NCI-H446 treated with DMSO at 0.1 percent for 48 hours (cell line): ENCODE measurements around the gene PRKAG3.
"Not testable (repeated sequence)": the region's sequence is repeated elsewhere in the genome, so short reads cannot be mapped to it uniquely, and the experiment has no call there.

Experiments used
- DNase-seq: peaks from one replicate; lab custom pipeline; 2025; lab: John Stamatoyannopoulos, UW

The PRKAG3 gene

DNA sequence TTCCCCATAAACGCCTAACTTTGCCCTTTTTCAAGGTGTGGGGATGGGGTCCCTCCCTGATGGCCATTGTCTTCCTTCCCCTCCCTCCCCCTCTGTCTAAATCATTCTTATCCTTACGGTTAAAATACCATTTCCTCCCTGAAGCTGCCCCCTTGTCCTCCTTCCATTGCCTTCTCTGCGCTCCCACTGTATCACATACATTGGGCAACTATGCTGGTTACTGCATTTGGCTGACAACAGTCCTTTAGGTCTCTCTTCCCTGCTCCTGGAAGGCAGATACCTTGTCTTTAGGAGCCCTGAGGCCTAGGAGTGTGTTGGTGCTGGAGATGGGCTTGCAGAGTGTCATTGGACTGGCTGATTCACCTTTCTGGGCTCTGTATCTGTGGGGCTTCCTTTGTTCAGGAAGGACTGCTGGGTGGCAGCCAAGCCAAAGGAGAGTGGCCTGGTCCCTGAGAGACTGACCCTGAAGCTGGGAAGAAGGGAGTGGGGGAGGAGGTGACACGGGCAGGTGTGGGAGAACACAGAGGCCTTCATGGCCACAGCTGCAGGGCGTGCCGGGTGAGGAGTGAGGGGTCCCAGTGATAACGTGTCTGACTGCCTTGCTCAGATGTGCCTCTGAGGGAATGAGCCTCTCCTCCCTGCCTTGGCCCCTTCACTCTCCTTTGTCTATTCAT is 30.2 kb upstream of the PRKAG3 start:
- DNase-seq, result no peak

DNA sequence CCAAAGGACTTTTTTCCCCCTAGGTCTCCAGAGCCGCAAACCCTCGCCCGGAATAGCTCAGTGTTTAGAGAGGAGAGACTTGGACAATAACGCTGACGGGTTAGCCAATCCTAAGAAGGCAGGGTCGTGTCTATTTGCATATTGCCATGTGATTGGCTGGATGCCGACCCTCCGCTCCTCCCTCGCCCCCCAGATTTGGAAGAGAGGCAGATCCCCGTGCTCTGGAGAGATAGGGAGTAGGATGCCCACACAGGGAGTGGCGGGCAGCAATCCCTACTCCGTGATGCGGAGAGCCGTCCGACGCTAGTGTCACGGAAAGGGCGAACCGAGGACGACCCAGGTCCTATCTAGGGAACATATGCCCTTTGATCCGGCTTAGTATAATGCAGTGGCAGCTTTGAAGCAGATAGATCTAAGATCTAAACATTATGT is 29.4 kb upstream of the PRKAG3 start:
- peak; percentile 81 for DNase-seq

DNA sequence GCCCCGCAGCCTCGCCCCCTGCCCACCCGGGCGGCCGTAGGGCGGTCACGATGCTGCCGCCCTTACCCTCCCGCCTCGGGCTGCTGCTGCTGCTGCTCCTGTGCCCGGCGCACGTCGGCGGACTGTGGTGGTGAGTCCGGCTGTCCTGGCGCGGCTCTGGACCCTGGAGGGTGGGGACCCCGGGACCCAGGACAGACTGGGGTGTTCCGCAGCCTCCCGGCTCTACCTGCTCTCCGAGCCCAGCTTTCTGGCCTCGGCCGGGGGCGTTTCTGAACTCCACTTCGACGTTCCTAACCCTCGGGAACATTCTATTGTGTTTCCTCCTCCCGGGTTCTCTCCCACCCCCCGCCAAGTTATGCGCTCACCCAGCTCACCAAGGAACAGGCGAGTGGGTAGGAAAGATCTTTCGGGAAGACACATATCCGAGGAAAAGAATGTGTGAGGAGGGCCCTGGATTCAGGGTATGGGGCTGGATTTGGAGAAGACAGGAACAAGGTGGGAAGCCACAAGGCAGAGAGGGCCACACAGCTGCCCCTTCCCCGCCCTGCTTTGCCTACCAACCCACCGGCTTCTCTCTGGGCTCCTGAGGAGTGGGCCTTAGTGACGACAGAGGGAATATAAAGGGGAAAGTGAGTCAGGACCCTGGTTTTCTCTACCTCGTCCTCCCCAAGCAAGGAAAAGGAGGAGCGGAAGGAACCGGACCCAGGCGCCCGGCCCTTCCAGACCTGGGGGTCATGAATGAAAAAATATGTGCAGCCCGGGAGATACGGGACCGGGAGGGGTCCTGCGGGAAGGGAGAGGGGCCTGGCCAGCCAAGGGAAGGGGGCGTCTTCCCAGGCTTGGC is 28.6 kb upstream of the PRKAG3 start:
- no peak for DNase-seq

DNA sequence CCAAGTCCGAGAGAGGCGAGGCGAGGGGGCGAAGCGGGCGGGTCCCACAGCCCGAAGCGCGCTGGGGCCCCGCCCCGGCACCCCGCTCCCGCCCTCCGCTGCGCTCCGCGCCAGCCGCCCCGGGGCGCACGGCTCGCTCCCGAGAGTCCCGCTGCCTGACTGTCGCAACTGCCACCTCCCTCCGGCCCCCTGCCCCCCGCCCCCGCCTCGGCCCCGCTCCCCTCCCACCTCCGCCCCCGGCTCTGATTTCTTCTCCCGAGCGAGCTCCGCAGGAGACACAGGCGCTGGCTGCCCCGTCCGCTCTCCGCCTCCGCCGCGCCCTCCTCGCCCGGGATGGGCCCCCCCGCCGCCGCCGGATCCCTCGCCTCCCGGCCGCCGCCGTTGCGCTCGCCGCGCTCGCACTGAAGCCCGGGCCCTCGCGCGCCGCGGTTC is 28.0 kb upstream of the PRKAG3 start, which contains the start of gene WNT6:
TSS of gene WNT6 (plus strand) at position 250 of the 432 bp plus-strand sequence. CDS start 233 bp downstream, outside the sequence.
- no peak for DNase-seq

DNA sequence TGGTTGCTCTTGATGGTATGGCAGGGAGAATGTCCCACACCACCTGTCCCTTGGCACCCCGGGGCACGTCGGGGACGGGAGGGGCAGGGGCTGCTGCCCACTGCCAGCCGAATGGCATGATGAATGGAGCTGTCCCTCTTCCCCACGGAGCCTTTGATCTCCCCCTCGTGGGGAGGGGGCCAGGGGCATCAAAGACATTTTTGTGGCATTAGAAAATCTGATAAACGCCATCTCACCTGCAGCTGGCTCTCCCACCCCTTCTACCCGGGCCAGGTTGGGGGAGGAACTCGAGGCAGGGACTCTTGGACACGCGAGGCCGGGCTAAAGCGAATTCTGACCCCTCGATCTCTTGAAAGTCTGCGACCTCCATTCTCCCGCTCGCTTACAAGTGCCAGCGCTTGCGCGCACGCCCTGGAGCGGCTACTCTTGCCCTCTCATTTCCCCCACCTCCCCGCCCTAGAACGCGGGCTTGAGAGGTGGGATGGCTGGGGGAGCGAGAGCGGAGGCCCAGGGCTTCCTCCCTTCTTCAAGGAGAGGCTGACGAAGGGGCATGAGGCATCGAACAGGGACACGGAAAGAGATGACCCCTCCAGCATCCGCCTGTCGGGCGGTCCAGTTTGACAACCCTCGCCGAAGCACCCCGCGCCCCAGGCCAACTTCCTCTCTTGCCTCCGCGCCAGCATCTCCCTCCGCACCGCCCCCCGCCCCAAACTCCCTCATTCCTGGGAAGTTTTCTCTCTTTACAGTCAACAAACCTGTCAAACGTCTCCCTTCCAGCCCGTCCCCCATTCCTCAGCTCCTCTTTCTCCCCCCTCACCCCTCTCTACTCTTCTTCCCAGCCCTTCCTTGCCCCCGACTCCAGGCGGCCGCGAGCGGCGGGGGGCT is 27.3 kb upstream of the PRKAG3 start:
- DNase-seq, result no peak

DNA sequence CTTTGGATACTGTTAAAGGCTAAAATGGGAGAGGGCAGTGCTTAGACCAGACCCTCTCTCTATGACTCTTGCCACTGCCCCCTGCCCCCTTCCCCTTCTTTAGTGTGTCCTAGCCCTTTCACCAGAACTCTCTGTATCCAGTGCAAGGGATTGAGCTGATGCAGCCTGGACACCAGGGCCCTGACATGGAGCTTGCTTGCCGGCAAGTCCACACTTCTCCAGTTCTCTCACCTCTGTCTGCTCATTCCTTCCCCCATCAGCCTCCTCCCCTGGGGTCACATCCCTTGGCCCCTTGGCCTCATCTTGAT is 26.5 kb upstream of the PRKAG3 start:
- no peak for DNase-seq

DNA sequence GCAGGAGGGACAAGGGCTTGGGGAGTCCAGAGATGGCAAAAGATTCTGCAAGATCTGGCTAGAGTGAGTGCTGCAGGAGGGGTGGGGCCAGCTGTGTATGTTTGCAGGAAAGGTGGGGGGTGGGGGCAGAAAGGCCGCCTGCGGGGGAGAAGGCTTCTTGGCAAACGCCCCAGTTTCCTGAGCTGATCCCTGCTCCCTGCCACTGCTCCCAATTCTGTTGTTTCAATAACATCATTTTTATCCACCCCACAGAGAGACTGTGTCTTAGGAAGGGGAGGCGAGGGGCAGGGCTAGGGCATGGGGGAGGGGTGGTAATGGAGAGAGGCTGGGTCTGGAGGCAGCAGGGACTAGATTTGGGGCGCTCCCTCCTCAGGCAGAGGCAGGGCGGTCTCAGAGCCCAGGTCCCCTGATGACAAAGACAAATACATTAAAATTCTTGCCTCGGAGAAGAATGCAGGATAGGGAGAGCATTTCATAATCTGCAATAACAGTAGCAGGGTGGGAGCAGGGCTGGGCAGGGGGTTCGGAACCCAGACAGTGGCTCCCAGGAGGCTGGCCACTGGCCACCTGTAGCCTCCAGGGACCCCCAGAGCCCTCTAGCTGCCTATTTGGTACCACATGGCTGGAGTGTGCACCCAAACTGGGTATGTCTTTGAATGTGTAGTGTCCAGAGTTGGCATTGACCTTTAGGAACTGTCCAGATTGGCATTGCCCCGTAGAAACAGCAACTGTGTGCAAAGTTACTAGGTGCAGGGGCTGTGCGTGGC is 26.0 kb upstream of the PRKAG3 start:
- no peak for DNase-seq

DNA sequence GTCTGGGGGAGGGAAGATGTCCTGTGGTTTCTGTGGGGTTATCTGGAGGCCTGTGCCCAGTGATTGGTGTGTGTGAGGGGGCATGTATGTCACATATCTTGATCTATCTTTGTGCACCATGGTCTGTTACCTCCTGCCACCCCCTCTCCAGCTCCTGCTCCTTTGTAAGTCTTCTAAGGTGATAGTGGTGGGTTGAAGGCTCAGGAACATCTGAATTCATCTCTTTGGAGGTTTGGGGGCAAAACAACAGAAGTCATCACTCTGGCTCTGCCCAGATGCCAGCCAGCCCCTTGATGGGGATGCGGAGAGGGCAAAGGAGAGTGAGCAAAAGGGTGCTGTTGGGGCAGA is 25.3 kb upstream of the PRKAG3 start:
- DNase-seq, result no peak

DNA sequence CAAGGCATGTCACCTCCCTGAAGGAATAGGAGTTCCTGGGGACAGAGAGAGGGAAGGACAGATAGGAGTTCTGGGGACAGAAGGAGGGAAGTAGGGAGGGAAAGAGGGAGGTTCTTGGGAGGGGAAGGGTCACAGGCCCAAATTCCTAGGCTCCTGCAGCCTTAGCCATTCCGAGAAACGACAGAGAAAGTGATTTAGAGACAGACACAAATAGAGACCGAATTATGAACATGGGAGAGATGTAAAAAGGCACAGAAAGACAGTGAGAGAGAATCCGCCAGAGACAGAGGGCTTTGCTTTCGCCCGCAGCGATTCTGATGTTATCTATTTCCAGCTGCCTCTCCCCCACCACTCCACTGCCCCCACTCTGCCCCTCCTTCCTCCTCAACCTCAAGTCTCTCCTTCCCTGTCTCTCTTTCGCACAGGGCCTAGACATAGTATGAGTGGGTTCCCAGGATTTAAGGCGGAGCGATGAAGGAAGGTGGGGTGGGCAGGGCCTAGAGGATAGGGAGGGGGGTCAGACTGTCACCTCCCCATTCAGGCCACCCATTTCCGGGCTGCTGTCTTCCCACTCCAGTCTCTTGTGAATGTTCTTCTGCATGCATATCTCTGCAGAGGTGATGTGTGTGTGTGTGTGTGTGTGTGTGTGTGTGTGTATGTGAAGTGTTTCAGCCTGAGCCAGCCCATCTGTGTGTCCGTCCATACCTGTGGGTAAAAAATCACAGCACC is 24.7 kb upstream of the PRKAG3 start:
- no peak for DNase-seq

DNA sequence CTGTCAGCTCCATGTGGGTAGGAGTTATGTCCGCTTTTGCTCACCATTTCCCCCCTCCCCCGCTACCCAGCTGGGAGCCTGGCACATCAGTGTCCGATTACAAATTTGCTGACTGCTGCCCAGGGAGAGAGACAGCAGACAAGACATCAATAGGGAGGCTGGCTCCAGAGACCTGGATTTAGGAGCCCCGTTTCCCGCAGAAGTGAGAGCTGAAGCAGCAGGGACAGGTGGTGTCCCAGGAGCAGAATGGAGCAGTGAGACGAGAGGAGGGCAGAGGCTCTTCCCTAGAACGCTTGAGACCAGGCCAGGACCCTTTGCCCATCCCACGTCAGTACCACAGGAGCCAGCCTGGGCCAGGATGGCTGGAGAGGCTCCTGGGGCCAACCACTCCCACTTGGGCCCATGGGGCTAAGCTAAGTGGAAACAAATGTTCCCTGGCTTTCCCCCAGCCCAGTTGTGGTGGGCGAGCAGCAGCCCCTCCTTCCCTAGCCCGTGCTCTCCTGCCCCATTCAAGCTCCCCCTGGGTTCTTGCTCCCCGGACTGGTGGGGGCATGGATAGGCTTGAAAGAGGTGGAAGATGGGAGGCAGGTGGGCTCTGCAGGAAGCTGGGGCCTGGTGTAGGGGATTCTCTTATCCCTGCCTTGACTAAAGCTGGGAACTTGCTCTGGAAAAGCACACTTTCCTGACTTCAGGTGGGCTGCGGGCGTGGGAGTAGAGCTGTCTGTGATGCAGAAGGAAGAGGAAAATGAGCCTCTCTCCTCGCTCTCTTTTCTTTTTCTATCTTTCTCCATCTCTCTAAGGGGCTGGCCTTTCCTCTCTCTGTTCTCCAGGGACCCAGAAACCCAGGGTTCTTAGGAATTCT is 23.9 kb upstream of the PRKAG3 start:
- DNase-seq, result no peak

DNA sequence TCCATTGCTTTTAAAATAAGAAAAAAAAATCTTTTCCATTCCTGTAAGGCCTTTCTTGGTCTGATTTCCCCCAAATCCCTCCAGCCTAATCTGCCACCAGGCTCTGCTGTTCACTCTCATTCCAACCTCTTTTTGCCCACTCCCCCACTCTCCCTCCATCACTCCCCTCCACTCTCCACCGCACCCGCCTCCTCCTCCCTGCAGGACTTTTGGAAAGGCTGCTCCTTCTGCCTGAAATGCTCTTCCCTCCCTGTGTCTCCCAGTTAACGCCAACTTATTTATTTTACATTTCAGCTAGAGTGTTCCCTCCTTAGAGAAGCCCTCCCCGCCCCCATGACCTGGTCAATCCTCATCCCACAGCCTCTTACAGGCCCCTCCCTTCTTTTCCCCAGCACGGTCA is 23.3 kb upstream of the PRKAG3 start:
- DNase-seq, result no peak

DNA sequence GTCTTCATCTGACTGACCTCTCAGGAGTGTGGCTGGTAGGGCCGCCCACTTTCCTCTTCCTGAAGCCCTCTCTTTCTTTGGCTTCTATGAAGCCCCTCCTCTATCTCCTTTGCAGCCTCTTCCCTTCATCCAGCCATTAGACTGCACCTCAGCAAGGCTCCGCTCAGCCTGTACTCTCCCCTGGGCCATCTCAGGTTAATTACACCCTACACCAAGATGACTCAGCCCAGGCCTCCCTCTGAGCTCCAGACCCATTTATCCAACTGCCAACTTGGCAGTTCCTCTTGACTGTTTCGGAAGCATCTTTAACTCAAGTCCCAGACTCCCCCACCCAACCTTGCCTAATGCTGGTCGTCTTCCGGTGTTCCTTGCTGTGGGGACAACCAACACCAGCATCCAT is 22.2 kb upstream of the PRKAG3 start:
- DNase-seq, result no peak

DNA sequence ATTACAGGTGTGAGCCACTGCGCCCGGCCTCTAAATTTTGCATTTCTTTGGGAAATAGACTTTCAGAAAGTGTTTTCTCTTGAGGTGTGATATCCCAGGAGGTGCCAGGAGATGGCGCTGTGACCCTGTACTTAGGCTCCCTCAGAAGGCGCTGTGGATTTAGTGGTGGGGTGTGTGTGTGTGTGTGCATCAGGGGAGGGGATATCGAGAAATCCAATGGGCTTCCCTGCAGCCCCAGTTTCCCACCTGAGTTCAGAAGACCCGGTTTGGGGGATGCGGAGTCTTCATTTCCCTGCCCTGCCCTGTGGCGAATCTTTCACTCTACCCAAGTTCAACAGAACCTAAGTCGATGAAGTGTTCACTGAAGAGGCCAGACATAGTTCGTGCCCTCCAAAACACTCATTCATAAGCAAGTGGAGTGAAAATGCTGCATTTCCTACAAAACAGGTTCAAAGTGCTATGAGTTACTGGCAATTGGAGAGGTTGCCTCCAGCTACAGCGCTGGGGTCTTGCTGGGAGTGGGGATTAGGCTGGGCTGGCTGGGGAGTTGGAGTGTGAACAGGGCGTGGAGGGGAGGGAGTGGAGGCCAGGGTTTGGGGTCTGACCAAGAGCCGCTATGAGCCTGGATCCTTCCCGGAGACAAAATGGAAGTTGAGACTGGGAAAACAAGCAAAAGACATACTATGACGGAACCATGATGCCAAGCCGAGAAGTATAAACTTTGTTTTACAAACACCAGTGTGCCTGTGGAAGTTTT is 21.5 kb upstream of the PRKAG3 start:
- DNase-seq, result no peak

DNA sequence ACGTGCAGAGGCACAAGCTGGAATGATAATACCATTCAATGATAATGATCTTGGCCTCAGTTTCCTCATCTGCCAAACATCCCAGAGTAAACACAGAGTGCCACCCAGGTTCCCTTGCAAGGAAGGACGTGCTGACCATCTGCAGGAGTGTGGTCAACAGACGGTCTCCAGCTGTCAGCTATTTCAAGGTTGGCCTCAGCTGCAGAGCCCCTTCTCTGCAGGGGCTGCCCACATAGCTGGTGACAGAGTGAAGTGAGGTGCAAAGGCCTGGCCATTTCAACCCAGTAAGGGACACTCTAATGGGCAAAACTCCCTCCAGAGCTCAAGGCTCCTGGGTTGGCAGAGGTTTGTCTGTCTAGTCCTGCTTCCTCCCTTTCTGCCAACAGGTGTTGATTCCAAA is 19.7 kb upstream of the PRKAG3 start:
- DNase-seq, result no peak

DNA sequence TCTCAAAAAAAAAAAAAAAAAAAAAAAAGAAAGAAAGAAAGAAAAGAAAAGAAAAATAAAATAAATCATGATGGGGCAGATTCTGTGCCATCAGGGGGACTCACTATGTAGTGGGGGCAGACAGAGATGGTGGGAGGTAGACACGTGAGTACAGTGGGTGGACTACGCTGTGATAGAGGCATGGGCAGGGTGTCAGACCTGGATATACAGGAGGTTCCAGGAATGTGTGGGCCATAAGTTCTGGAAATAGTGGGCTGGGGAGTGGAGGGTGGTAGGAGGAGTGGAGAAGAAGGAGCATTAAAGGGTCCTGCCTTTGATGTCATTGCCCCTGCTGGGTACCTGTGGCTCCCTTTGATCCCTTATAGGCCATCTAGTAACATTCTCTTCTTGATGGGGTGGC is 19.2 kb upstream of the PRKAG3 start:
- DNase-seq, result no peak

DNA sequence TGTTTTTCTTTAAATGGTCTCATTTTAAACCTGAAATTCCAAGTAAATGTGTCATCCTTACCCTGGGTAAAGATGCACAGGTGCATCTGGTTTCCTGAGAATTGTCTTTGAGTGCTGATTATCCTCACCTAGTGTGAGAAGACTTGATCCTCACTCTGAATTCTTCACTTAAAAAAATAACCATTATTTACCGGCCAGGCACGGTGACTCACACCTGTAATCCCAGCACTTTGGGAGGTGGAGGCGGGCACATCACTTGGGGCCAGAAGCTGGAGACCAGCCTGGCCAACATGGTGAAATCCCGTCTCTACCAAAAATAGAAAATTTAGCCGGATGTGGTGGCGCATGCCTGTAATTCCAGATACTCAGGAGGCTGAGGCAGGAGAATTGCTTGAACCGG is 18.1 kb upstream of the PRKAG3 start:
- no peak for DNase-seq

DNA sequence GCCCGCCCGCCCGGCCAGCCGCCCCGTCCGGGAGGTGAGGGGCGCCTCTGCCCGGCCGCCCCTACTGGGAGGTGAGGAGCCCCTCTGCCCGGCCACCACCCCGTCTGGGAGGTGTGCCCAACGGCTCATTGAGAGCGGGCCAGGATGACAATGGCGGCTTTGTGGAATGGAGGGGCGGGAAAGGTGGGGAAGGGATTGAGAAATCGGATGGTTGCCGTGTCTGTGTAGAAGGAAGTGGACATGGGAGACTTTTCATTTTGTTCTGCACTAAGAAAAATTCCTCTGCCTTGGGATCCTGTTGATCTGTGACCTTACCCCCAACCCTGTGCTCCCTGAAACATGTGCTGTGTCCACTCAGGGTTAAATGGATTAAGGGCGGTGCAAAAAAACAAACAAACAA is 15.4 kb upstream of the PRKAG3 start:
- DNase-seq, result not testable (repeated sequence)

DNA sequence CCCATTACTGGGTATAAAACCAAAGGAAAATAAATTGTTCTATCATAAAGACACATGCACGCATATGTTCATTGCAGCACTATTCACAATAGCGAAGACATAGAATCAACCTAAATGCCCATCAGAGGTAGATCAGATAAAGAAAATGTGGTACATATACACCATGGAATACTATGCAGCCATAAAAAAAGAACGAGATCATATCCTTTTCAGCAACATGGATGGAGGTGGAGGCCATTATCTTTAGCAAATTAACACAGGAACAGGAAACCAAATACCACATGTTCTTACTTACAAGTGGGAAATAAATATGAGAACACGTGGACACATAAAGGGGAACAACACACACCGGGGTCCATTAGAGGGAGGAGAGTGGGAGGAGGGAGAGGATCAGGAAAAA is 12.7 kb upstream of the PRKAG3 start:
- DNase-seq, result not testable (repeated sequence)

DNA sequence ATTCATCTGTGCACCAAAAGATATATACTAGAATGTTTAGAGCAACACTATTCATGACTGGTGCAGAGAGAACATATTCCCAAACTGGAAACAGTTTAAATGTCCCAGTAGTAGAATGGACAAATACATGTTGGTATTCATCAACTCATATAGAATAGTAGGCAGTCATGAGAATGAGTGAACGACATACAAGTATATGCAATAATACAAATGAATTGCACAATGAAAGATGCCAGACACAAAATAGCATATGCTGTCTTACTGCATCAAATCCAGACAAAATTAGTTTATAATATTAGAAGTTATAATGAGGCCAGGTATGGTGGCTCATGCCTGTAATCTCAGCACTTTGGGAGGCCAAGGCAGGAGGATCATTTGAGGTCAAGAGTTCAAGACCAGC is 8.3 kb upstream of the PRKAG3 start:
- no peak for DNase-seq

DNA sequence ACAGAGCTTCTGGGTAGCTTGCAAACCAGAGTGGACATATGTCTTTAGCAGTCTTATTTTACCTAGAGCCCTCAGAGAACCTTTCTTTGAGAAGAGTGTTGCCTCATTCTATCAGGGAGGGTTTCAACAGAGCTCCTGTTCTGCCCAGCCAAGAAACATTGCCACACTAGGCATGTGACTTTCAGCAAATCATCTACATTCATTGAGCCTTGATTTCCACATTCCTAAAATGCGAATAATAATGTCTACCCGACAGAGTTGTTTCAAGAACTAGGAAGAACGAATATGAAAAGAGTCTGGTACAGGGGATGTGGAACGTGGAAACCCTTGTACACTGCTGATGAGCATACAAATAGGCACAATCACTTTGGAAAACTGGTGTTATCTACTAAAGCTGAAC is 7.8 kb upstream of the PRKAG3 start:
- no peak for DNase-seq
